Type B pancreatic cell (in vitro differentiated cells): ENCODE measurements around the gene APLP1. TPM values are rescaled to one million over a fixed set of nuclear protein-coding genes. Genes with fewer than 3 reads are reported as not detected.
A peak's percentile ranks its signal among the peaks of the same experiment; 100 is the strongest.
"Not testable (repeated sequence)": the region's sequence is repeated elsewhere in the genome, so short reads cannot be mapped to it uniquely, and the experiment has no call there.

Experiments
- DNase-seq: peaks from one replicate; pipeline ENCODE4 v3.0.0; 2021; ENCODE audit warnings: mixed read lengths; ENCODE audit not compliant: unreplicated experiment; ENCODE audit errors: extremely low spot score
- H3K27ac Mint-ChIP-seq: 2 replicates; pipeline ENCODE4 v1.8.0; 2021; ENCODE audit warnings: mild to moderate bottlenecking, mixed read lengths
- H3K27me3 Mint-ChIP-seq: 2 replicates; pipeline ENCODE4 v1.8.0; 2021; ENCODE audit warnings: mixed read lengths
- H3K36me3 Mint-ChIP-seq: 2 replicates; pipeline ENCODE4 v1.8.0; 2021; ENCODE audit warnings: mixed read lengths
- H3K4me1 Mint-ChIP-seq: one replicate; pipeline ENCODE4 v1.8.0; 2021; ENCODE audit warnings: mixed read lengths; ENCODE audit not compliant: unreplicated experiment
- H3K4me3 Mint-ChIP-seq: 2 replicates; pipeline ENCODE4 v1.8.0; 2021; ENCODE audit warnings: mild to moderate bottlenecking, mixed read lengths
- H3K9me3 Mint-ChIP-seq: 2 replicates; pipeline ENCODE4 v1.8.0; 2021; ENCODE audit warnings: mixed read lengths
- total RNA-seq: library from RNA; stranded (reverse); gene quantifications from 2 replicates; pipeline ENCODE4 v1.2.1, GENCODE V29; 2021; ENCODE audit warnings: low replicate concordance
- TF ChIP-seq, protein P1 (sequence below): fragments of 200-600 bp; sonication (generic); conservative IDR thresholded peaks from 2 replicates; pipeline ENCODE4 v1.5.0; 2021; ENCODE audit warnings: antibody characterized with exemption, mild to moderate bottlenecking

The APLP1 gene
- total RNA-seq, 1 donor from 2014 or later: 120 TPM

DNA sequence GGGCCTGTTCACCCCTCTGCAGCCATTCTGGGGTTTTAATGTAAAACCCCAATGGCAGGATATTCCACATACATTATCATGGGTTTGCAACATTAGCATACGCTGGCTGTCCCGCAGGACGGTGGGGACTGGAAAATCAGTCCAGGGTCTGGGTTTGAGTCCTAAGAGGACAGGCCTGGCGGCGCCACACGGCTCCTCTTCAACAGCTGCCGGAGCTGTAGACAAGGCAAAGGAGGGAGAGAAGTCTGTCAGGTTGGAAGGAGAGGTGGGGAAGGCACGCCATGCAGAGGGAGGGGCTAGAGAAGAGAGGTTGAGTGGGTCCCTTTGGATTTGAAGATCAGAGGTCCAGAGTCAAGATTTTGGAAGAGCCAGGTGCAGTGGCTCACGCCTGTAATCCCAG, 20.0 kb downstream of the APLP1 start:
- no peak for DNase-seq
- Mint-ChIP-seq H3K27me3 (no peaks in the 10 kb centered on the region), H3K27ac (no peak overlapping the region), H3K9me3 (no peaks in the 10 kb centered on the region), H3K36me3 (peaks cover 25% of the 10 kb centered on the region), H3K4me1 (no peaks in the 10 kb centered on the region), H3K4me3 (no peak overlapping the region)
- TF ChIP-seq, protein P1, sequence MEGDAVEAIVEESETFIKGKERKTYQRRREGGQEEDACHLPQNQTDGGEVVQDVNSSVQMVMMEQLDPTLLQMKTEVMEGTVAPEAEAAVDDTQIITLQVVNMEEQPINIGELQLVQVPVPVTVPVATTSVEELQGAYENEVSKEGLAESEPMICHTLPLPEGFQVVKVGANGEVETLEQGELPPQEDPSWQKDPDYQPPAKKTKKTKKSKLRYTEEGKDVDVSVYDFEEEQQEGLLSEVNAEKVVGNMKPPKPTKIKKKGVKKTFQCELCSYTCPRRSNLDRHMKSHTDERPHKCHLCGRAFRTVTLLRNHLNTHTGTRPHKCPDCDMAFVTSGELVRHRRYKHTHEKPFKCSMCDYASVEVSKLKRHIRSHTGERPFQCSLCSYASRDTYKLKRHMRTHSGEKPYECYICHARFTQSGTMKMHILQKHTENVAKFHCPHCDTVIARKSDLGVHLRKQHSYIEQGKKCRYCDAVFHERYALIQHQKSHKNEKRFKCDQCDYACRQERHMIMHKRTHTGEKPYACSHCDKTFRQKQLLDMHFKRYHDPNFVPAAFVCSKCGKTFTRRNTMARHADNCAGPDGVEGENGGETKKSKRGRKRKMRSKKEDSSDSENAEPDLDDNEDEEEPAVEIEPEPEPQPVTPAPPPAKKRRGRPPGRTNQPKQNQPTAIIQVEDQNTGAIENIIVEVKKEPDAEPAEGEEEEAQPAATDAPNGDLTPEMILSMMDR: no peak

- H3K9me3 Mint-ChIP-seq: no peaks in the 10 kb centered on the region
- no peak overlapping the region for H3K27ac Mint-ChIP-seq
- H3K27me3 Mint-ChIP-seq: no peaks in the 10 kb centered on the region
- H3K36me3 Mint-ChIP-seq: peaks cover 25% of the 10 kb centered on the region
- H3K4me3 Mint-ChIP-seq: no peak overlapping the region
- no peaks in the 10 kb centered on the region for H3K4me1 Mint-ChIP-seq
- no peak for DNase-seq
- TF ChIP-seq, protein P1: no peak
Measured at GRCh38 chr19:35889370-35890112, 21.2 kb downstream of the APLP1 start.

DNA sequence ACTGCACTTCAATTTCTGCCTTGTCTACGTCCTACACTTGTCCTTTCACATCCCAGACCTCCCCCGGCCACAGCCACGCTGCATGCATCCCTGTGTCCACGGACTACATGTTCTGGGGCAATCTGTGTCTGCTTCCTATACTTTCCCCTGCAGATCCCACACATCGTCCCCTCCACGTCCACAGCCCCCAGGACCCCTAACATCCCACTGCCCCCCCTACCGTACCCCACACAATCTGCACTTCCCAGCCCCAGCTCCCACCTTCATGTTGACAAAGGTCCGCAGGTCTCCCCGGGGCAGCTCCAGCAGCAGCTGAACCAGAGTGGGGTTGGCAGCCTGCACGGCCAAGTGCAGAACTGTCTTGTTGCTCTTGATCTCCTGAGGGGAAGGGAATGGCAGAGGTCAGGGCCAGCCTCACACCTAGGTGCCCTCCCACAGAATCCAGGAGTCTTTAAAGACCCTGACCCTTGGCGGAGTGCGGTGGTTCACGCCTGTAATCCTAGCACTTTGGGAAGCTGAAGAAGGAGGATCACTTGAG, 21.8 kb downstream of the APLP1 start:
- Mint-ChIP-seq H3K27me3 (no peaks in the 10 kb centered on the region), H3K36me3 (peaks cover 25% of the 10 kb centered on the region), H3K4me3 (no peak overlapping the region), H3K4me1 (no peaks in the 10 kb centered on the region), H3K9me3 (no peaks in the 10 kb centered on the region), H3K27ac (no peak overlapping the region)
- DNase-seq: no peak
- TF ChIP-seq, protein P1: no peak

- peaks cover 23% of the 10 kb centered on the region for H3K36me3 Mint-ChIP-seq
- not testable (repeated sequence) for H3K27ac Mint-ChIP-seq, H3K27me3 Mint-ChIP-seq
Measured at GRCh38 chr19:35891819-35892218, 23.4 kb downstream of the APLP1 start.

DNA sequence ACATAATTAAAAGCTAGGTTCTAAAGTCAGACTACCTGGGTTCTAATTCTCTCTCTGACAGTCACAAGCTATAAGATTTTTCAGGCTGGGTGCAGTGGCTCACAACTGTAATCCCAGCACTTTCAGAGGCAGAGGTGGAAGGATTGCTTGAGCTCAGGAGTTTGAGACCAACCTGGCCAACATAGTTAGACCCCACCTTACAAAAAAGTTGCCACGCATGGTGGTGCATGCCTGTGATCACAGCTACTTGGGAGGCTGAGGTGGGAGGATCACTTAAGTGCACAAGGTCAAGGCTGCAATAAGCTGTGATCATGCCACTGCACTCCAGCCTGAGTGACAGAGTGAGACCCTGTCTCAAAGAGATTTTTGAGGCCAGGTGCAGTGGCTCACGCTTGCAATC, 26.0 kb downstream of the APLP1 start:
- Mint-ChIP-seq H3K4me3 (no peak overlapping the region), H3K9me3 (no peaks in the 10 kb centered on the region), H3K36me3 (peaks cover 12% of the 10 kb centered on the region), H3K27ac (no peak overlapping the region), H3K27me3 (no peaks in the 10 kb centered on the region), H3K4me1 (no peaks in the 10 kb centered on the region)
- DNase-seq: no peak
- TF ChIP-seq, protein P1: no peak

More at GRCh38 chr19:35891819-35892218, 23.4 kb downstream of the APLP1 start:
- not testable (repeated sequence) for DNase-seq, H3K4me1 Mint-ChIP-seq, H3K4me3 Mint-ChIP-seq, H3K9me3 Mint-ChIP-seq

GRCh38 chr19:35895911-35896642, 27.7 kb downstream of the APLP1 start:
- no peaks in the 10 kb centered on the region for H3K27me3 Mint-ChIP-seq
- no peaks in the 10 kb centered on the region for H3K4me1 Mint-ChIP-seq
- peak overlapping the region; percentile 36 for H3K4me3 Mint-ChIP-seq
- peak overlapping the region; percentile 48 for H3K27ac Mint-ChIP-seq
- no peaks in the 10 kb centered on the region for H3K9me3 Mint-ChIP-seq
- no peak for DNase-seq
- TF ChIP-seq, protein P1: no peak
- H3K36me3 Mint-ChIP-seq: peaks cover under 1% of the 10 kb centered on the region
